ENCODE data around the gene FOSB.

FOSB gene

GRCh38 chr19:45437328-45437727, 30.5 kb upstream of the FOSB start:
- no peak for DNase-seq (ENCODE audit: low read depth)
- H3K4me3 ChIP-seq (ENCODE audit: low read depth, low read length) = no peak overlapping the region
- TF ChIP-seq CTCF (IDR thresholded peaks at IDR 0.05; ENCODE audit: control insufficient read depth, extremely low read depth, insufficient read depth) = no peak

- H3K4me3 ChIP-seq (ENCODE audit: low read depth, low read length) = peak overlapping the region; percentile 50
- TF ChIP-seq CTCF (IDR thresholded peaks at IDR 0.05; ENCODE audit: control insufficient read depth, extremely low read depth, insufficient read depth) = no peak
- no peak for DNase-seq (ENCODE audit: low read depth)
Measured at GRCh38 chr19:45439190-45439568, 28.6 kb upstream of the FOSB start.

GRCh38 chr19:45439569-45440258, 28.1 kb upstream of the FOSB start:
- no peak for DNase-seq (ENCODE audit: low read depth)
- TF ChIP-seq CTCF (IDR thresholded peaks at IDR 0.05; ENCODE audit: control insufficient read depth, extremely low read depth, insufficient read depth) = peak; percentile 51
- H3K4me3 ChIP-seq (ENCODE audit: low read depth, low read length) = peak overlapping the region; percentile 50

- TF ChIP-seq CTCF (IDR thresholded peaks at IDR 0.05; ENCODE audit: control insufficient read depth, extremely low read depth, insufficient read depth) = no peak
- peak overlapping the region; percentile 50 for H3K4me3 ChIP-seq (ENCODE audit: low read depth, low read length)
- no peak for DNase-seq (ENCODE audit: low read depth)
Measured at GRCh38 chr19:45440259-45440638, 27.5 kb upstream of the FOSB start.

GRCh38 chr19:45440873-45441654, 26.7 kb upstream of the FOSB start:
- no peak for DNase-seq (ENCODE audit: low read depth)
- TF ChIP-seq CTCF (IDR thresholded peaks at IDR 0.05; ENCODE audit: control insufficient read depth, extremely low read depth, insufficient read depth) = no peak
- H3K4me3 ChIP-seq (ENCODE audit: low read depth, low read length) = no peak overlapping the region

GRCh38 chr19:45442408-45442777, 25.4 kb upstream of the FOSB start:
- no peak for TF ChIP-seq CTCF (IDR thresholded peaks at IDR 0.05; ENCODE audit: control insufficient read depth, extremely low read depth, insufficient read depth)
- no peak for DNase-seq (ENCODE audit: low read depth)
- H3K4me3 ChIP-seq (ENCODE audit: low read depth, low read length) = no peak overlapping the region

All from LNCaP clone FGC (cell line).